ENCODE results near the gene POU5F2.

POU5F2 gene

DNA sequence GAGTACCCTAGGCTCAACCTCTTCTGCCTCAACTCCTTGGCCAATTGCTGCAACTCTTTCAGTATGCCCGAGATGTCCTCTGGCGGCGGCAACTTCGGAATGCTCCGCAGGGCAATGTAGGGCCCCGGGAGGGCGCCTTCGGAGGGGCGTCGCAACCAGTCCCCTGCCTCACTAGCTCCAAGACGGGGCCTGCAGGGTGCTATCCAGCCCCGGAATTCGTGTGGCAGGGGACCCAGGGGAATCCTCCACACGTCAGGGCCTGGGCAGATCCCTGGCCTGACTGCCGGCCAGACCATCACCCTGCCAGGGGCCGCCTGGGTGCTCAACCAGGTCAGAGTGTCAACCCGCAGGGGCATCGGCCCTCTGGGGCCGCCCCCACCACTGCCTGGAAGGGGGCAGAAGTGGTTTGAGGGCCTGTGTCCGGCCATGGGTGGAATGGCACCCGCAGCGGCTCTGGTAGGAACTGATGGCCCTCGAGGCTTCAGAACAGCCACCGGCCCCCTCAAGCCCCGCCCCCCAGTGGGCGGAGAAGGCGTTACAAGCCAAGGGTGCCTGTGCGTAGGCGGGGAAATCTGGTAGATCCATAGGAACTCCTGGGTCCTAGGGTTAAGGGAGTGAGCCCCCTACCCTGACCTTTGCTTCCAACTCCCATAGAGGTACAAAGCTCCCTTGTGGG lies at the start of gene POU5F2:
POU5F2 (minus strand) TSS at position 465 of the 676 bp plus-strand sequence; CDS start at position 428, 37 bp downstream.
- DNase-seq = no peak

DNA sequence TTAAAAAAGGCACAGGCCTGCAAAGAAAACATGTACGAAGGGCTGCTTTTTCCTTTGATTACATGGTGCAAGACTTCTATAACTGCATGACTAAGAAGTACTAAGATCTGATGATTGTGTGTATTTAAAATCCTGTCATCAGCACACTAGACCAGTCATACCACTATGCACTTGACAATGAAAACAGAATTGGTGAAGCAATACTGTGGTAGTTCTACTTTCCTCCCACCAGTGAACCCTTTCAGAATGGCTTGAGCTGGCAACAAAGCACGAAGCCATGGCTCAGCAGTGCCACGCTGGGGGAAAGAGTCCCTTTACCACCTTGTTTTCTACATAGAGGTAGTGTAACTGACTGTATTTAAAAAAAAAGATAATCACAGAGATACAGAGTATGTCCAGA lies 49.0 kb upstream of the POU5F2 start:
- DNase-seq = peak; percentile 31

DNA sequence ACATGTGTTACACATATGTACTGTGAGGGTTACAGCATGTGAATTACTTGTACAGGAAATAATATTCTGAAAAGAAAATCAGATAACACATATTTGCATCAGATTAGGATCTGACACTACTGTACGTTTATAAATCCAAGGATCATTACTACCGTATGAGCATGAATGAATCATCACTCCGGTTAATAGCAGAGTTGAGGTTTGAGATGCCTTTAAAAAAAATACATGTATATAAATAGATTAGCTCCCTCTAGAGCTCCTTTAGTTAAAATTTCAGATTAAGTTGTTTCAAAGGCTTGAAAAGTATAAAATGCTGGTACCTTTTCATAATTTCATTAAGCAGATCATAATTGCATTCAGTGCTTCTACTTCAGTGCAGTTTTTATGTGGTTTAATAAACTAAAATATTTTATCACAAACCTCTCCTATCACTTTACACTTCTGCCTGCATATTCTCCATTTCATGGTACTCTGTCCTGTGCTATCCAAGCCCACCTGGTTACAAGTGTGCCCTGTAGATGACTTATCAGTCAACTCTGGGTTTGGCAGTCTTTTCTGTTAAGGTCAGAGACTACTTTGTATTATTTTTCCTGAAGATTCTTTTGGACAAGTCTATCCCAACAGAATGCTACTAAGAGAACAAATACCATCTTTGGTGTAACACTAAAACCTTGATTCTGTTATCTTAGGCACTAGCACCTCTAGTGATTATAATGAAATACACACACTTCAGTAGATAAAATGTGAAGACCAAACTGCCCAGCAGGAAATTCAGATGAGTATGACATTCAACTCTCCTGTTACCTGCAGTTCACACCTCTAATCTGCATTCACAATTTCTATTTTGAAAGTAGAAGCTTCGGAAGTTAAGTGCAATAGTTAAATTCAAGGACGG lies 48.0 kb upstream of the POU5F2 start:
- DNase-seq = peak; percentile 40

- no peak for DNase-seq
Observed at GRCh38 chr5:93787598-93787997, 46.2 kb upstream of the POU5F2 start.

GRCh38 chr5:93785475-93785874 lies 44.1 kb upstream of the POU5F2 start:
- no peak for DNase-seq

DNA sequence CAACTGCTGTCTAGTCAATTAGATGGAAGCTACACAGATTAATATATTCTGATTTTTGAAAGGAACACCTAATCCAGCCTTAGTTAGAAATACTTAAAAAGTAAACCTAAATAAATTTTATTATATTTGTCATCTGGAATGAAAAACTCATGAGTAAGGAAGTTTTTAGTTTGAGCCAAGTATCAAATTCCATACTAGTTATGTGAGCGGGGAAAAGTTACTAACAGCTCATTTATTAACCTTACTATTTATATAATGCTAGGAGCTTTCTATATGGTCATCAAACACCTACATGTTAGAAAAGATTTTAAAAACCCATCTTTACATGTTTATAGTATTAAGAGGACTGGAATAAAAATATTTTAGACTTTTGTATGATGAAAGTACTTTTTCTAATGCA lies 41.6 kb upstream of the POU5F2 start:
- DNase-seq = no peak

DNA sequence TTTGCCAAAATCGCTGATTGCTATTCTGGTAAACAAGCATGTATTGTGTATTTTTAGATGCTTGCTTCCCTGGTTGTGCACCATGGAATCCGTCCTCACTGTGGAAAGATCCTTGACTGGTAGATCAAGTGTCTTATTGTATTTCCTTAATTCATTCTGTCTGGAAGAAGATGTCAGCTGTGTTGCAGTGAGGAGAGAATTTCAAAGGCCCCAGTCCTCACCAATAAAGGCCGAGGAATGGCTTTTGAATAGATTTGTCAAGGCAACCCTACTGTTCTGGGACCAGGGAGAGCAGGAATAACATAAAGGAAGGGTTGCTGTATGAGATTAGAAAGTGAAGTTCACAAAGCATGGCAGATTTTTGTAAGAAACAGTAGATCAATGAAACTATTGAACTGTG lies 36.2 kb upstream of the POU5F2 start:
- DNase-seq = no peak

DNA sequence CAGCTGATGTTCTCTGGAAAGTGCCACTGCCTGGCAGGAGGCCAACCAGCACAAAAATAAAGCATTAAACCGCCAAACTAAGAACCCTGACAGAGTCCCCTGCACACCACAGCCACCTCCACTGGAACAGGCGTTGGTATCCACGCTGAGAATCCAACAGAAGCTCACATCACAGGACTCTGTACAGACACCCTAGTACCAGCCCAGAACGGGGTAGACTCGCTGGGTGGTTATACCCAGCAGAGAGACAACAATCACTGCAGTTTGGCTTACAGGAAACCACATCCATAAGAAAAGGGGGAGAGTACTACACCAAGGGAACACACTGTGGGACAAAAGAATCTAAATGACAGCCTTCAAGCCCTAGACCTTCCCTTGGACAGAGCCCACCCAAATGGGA lies 15.0 kb upstream of the POU5F2 start:
- DNase-seq = no peak

DNA sequence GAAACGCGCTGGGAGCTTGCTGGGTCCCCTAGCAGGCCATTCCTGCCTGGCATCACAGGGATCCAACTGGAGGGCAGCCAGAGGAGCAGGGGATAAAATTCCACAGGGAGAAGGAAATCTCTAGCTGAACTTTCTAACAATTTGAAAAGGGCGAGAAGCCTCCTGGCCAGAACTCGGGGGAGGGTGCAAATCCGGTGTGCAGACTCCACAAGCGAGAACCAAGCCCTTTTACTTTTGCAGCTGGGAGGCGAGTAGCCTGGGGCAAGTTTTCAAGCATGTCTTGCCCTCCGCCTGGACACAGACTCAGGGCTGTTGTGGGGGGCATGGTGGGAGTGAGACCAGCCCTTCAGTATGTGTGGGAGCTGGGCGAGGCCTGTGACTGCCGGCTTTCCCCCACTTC lies 14.3 kb upstream of the POU5F2 start:
- no peak for DNase-seq

GRCh38 chr5:93748875-93749397 lies 7.5 kb upstream of the POU5F2 start:
- no peak for DNase-seq

GRCh38 chr5:93746406-93747056 lies 5.1 kb upstream of the POU5F2 start:
- DNase-seq = no peak

DNA sequence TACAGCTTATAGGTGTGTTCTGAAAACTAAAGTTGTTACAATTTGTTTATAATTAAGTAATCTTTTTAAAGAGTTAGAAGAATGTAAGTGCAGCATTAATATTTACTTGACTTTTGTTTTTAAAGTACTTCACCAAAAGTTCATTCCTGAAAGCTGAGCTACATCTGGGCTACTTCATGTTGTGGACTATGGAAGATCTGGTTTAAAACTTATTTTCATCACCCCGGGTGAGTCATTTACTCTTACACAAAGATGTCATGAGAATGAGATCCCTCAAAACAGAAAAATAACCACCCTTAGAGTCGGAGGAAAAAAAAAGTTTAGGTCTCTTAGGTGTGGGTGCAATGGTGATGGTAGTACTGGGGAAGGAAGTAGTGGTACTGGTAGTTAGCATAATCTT lies 5.1 kb downstream of the POU5F2 start:
- no peak for DNase-seq

DNA sequence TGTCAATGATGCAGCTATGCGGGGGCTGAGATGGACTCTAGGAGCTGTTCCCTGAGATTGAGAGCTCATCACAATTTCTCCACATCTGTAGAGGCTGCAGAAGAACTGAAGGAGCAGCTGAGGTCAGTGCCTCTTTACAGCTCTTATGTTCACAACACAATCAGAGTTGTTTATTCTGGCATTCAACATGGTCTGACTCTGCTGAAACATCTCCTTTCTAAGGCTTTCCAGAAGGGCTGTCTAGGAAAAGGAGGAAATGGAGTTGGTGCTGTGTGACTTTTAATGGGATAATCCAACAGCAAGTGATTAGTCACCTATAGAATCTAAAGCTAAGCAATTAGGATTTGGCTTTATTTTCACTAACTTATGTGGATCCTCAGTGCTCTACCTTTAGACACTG lies 6.0 kb downstream of the POU5F2 start:
- DNase-seq = no peak

- DNase-seq = no peak
Observed at GRCh38 chr5:93731987-93732386, 9.4 kb downstream of the POU5F2 start.

- no peak for DNase-seq
Observed at GRCh38 chr5:93726595-93726994, 14.8 kb downstream of the POU5F2 start.

GRCh38 chr5:93724791-93725190 lies 16.6 kb downstream of the POU5F2 start:
- no peak for DNase-seq

DNA sequence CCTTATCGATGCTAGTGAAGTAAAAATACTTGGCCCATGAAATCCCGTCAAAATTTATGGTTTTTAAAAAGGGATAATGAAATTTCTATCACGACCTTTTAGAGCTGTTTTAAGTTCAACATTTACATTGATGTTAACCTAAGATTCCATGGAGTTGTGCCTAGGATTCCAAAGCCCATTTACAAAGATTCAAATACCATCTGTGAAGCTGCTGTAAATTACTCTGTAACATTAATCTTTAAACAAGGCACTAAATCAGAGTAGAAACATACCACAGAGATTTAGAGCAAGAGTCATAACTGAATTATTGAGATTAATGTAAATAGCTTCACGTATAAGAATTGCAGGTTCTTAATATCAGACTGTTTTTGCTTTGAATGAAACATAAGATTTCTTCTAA lies 17.7 kb downstream of the POU5F2 start:
- DNase-seq = no peak

DNA sequence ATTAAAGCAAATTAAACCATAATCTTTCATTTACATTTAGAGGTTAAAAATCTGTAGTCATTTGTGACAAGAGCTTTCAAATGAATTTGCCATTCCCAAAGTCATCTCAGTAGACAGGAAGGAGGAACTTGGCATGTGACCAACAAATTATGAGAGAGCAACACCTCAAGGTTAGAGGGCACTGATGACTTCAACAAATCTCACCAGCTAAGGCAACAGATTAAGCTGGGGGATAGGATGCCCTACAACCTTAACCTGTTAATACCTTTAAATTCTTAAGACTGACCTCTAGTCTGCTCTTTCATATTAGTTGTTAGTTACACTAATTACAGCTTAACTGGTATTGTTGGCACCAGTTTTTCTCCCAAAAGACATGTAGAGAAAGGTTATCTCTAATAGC lies 18.4 kb downstream of the POU5F2 start:
- peak; percentile 21 for DNase-seq

GRCh38 chr5:93722588-93722987 lies 18.8 kb downstream of the POU5F2 start:
- no peak for DNase-seq

DNA sequence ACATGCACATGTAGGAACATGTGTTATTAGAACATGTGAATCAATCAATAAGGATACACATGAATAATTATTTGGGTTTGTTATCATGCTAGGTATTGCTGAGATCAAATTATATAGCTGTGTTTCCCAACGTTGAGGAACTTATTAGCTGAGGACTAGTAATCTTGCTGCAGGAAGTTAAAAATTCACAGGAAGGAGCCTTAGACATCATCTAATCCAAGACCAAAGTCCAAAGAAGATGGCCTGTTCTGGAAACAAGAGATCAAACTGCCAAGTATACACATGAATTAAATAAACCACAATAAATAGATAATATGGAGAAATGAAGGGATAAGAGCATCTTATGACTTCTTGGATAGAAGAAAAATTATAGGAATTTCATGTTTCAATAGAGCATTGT lies 19.9 kb downstream of the POU5F2 start:
- DNase-seq = no peak

GRCh38 chr5:93721071-93721470 lies 20.3 kb downstream of the POU5F2 start:
- no peak for DNase-seq

- DNase-seq = peak; percentile 62
Observed at GRCh38 chr5:93717162-93717561, 24.2 kb downstream of the POU5F2 start.

GRCh38 chr5:93716453-93716852 lies 24.9 kb downstream of the POU5F2 start:
- peak; percentile 59 for DNase-seq

DNA sequence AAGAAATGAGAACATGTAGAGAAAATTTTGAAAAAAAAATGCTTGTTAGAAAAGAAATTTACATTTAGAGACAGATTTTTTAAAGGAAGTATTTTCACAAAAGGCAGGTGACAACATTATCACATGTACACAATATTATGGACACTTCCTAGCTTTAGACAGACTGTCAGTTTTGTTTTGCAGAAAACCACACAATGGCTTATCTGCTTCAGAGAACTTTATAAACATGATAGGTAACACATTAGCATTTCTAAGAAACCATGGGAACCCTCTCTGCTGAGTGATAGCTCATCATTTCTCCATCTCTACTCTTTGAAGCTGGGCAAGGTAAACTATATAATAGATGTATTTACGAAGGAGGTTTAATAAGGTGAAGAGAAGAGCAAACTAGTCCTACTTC lies 25.6 kb downstream of the POU5F2 start:
- DNase-seq = peak; percentile 75
